Esophagus muscularis mucosa (tissue), 4 donors: ENCODE data around the gene CS. TPM values are rescaled to one million over a fixed set of nuclear protein-coding genes. Genes with fewer than 3 reads are reported as not detected.

Source experiments
- DNase-seq: peaks from one replicate; pipeline ENCODE4 v3.0.0-alpha.2; 2017; ENCODE audit errors: extremely low spot score
- H3K27ac ChIP-seq, 4 donors: fragments of 200-600 bp; sonication (generic); replicated peaks in 1 of 4; 1 replicate in 3 of 4; 2 replicates in 1 of 4; pipeline ENCODE4 v1.5.1; 2016 to 2019; ENCODE audit warnings: mild to moderate bottlenecking in 1 of 4
- H3K27me3 ChIP-seq, 4 donors: fragments of 200-600 bp; sonication (generic); one replicate each; pipeline versions ENCODE4 v1.5.1 to v1.6.0; 2016 to 2019
- H3K36me3 ChIP-seq, 4 donors: fragments of 200-600 bp; sonication (generic); one replicate each; pipeline ENCODE4 v1.5.1; 2016 to 2019
- H3K4me1 ChIP-seq, 4 donors: fragments of 200-600 bp; sonication (generic); one replicate each; pipeline ENCODE4 v1.5.1; 2016 to 2019
- H3K4me3 ChIP-seq, 4 donors: fragments of 200-600 bp; sonication (generic); 1 replicate in 2 of 4; 2 replicates in 2 of 4; pipeline ENCODE4 v1.5.1; 2016 to 2019; ENCODE audit warnings: mild to moderate bottlenecking in 4 of 4, moderate library complexity in 1 of 4
- H3K9me3 ChIP-seq, 4 donors: fragments of 200-600 bp; sonication (generic); 1 replicate in 3 of 4; 2 replicates in 1 of 4; pipeline ENCODE4 v1.5.1; 2016 to 2019
- CTCF ChIP-seq, 3 experiments: fragments of 200-600 bp in 2 of 3; fragments of 450-650 bp in 1 of 3; sonication (generic) in 2 of 3; IDR thresholded peaks; one replicate each; pipeline ENCODE4 v1.5.1; 2017 to 2019; ENCODE audit warnings: antibody characterized with exemption in 3 of 3, mild to moderate bottlenecking in 2 of 3, moderate library complexity in 1 of 3
- EP300 ChIP-seq: sonication (generic); formaldehyde crosslinking; IDR thresholded peaks from one replicate; pipeline ENCODE4 v1.6.1; 2017; ENCODE audit warnings: antibody characterized with exemption
- POLR2A ChIP-seq: fragments of 450-650 bp; IDR thresholded peaks from one replicate; pipeline ENCODE4 v1.6.1; 2017; ENCODE audit warnings: antibody characterized with exemption, moderate library complexity, mild to moderate bottlenecking, low read depth
- POLR2AphosphoS5 ChIP-seq, 2 donors: sonication (generic); formaldehyde crosslinking; IDR thresholded peaks; one replicate each; pipeline ENCODE4 v1.6.1; 2017; ENCODE audit warnings: antibody characterized with exemption in 2 of 2
- WGBS: methylation state at CpG from one replicate; pipeline ENCODE4 v1.1.5; 2018; 5-methylcytosine and 5-hydroxymethylcytosine counted together
- intact Hi-C: fragments of 100-400 bp; cut with DNase I; formaldehyde crosslinking; loops from one replicate; pipeline ENCODE4 v1.15.1; 2023
- total RNA-seq, 4 donors: library from RNA; depleted of rRNA; stranded (reverse); fragments of >200 nt; gene quantifications; one replicate each; pipeline versions ENCODE4 v1.1.0 to v1.2.1, GENCODE V29; 2016

The CS gene
- total RNA-seq, 4 donors from 2014 or later = 91.8 to 155 (median 111) TPM

GRCh38 chr12:56311003-56311402 is 10.9 kb upstream of the CS start:
- H3K36me3 ChIP-seq = peaks cover 5 to 79% (median 63%) of the 10 kb centered on the region in 4 donors
- TF ChIP-seq POLR2A (no peak), POLR2AphosphoS5 (IDR thresholded peaks at IDR 0.05) (no peak), CTCF (IDR thresholded peaks at IDR 0.05) (no peak), EP300 (no peak)

GRCh38 chr12:56308714-56309113 is 8.6 kb upstream of the CS start:
- intact Hi-C loops = no loop called here
- Histone ChIP-seq H3K36me3 (peaks cover 5 to 96% (median 71%) of the 10 kb centered on the region in 4 donors), H3K4me3 (no peak overlapping the region), H3K4me1 (no peaks in the 10 kb centered on the region), H3K27me3 (no peaks in the 10 kb centered on the region), H3K27ac (no peak overlapping the region), H3K9me3 (no peaks in the 10 kb centered on the region)
- 83% methylated on average over 3 of the region's 3 CpGs for WGBS
- no peak for TF ChIP-seq CTCF (IDR thresholded peaks at IDR 0.05)
- no peak for TF ChIP-seq POLR2AphosphoS5 (IDR thresholded peaks at IDR 0.05)
- no peak for TF ChIP-seq EP300
- TF ChIP-seq POLR2A = no peak
- no peak for DNase-seq

More at GRCh38 chr12:56311003-56311402, 10.9 kb upstream of the CS start:
- H3K27me3 ChIP-seq = no peaks in the 10 kb centered on the region
- no peak overlapping the region for H3K27ac ChIP-seq
- WGBS = 93% methylated on average over 12 of the region's 12 CpGs
- peaks cover 9 to 14% (median 11%) of the 10 kb centered on the region in 4 donors for H3K4me1 ChIP-seq
- no peak for DNase-seq
- no peaks in the 10 kb centered on the region for H3K9me3 ChIP-seq
- H3K4me3 ChIP-seq = no peak overlapping the region
- intact Hi-C loops = no loop called here

GRCh38 chr12:56307221-56307965 is 7.3 kb upstream of the CS start:
- intact Hi-C loops = no loop called here
- peaks cover 6 to 7% (median 6%) of the 10 kb centered on the region in 4 donors for H3K4me1 ChIP-seq
- WGBS = 96% methylated on average over 7 of the region's 7 CpGs
- peaks cover 0 to 89% (median 61%) of the 10 kb centered on the region in 4 donors for H3K36me3 ChIP-seq
- no peaks in the 10 kb centered on the region for H3K27me3 ChIP-seq
- no peaks in the 10 kb centered on the region for H3K9me3 ChIP-seq
- H3K27ac ChIP-seq = no peak overlapping the region
- no peak overlapping the region for H3K4me3 ChIP-seq
- DNase-seq = no peak
- TF ChIP-seq CTCF (IDR thresholded peaks at IDR 0.05) (no peak), POLR2A (no peak), POLR2AphosphoS5 (IDR thresholded peaks at IDR 0.05) (no peak), EP300 (no peak)

- Histone ChIP-seq H3K9me3 (no peaks in the 10 kb centered on the region), H3K4me1 (peaks cover 21 to 26% (median 25%) of the 10 kb centered on the region in 4 donors), H3K27ac (no peak overlapping the region), H3K4me3 (no peak overlapping the region), H3K27me3 (no peaks in the 10 kb centered on the region), H3K36me3 (peaks cover 0 to 67% (median 44%) of the 10 kb centered on the region in 4 donors)
- 91% methylated on average over 8 of the region's 8 CpGs for WGBS
- DNase-seq = no peak
- TF ChIP-seq CTCF (IDR thresholded peaks at IDR 0.05) (no peak), POLR2A (no peak), POLR2AphosphoS5 (IDR thresholded peaks at IDR 0.05) (no peak), EP300 (no peak)
- intact Hi-C loops = no loop called here
Observed at GRCh38 chr12:56304872-56305590, 4.9 kb upstream of the CS start.
